Measurements from ENCODE around the gene ADSS1. TPM values are rescaled to one million over a fixed set of nuclear protein-coding genes. Genes with fewer than 3 reads are reported as not detected.

ADSS1 gene
- total RNA-seq, 5 donors from 2014 or later (not counting 1 experiment from before 2014, with no cell fraction given): 2.4 to 5.7 (median 3.5) TPM

GRCh38 chr14:104732355-104732804 is 8.4 kb downstream of the ADSS1 start:
- Histone ChIP-seq H3K9me3 (no peaks in the 10 kb centered on the region), H3K27ac (ENCODE audit: low read length) (no peak overlapping the region), H3K27me3 (replicated peaks in 1 of 2; ENCODE audit: control insufficient read depth in 2 of 2, extremely low read depth in 1 of 2, insufficient read depth in 2 of 2, low read length in 1 of 2) (peaks cover 0 to 21% of the 10 kb centered on the region in 2 experiments), H3K36me3 (ENCODE audit: control insufficient read depth in 2 of 2, extremely low read depth in 1 of 2, insufficient read depth in 1 of 2, low read length in 1 of 2) (no peaks in the 10 kb centered on the region), H3K4me1 (ENCODE audit: control insufficient read depth in 1 of 2, extremely low read depth in 1 of 2, insufficient read depth in 2 of 2, low read length in 2 of 2) (no peaks in the 10 kb centered on the region), H3K4me3 (ENCODE audit: control insufficient read depth in 1 of 2, extremely low read depth in 1 of 2, low read length in 1 of 2) (no peak overlapping the region)
- no peak for DNase-seq
- Mint-ChIP-seq H3K4me3 (no peak overlapping the region), H3K27ac (no peak overlapping the region), H3K27me3 (no peaks in the 10 kb centered on the region), H3K4me1 (no peaks in the 10 kb centered on the region), H3K36me3 (no peaks in the 10 kb centered on the region), H3K9me3 (no peaks in the 10 kb centered on the region)
- ChIA-PET POLR2A (no interaction called here), CTCF (no interaction called here)
- 71% methylated on average over 12 of the region's 14 CpGs for WGBS (ENCODE audit: insufficient coverage)
- ATAC-seq (replicated peaks in 1 of 4): no peak

- Mint-ChIP-seq H3K27me3 (no peaks in the 10 kb centered on the region), H3K4me3 (no peak overlapping the region), H3K27ac (no peak overlapping the region), H3K4me1 (no peaks in the 10 kb centered on the region), H3K36me3 (no peaks in the 10 kb centered on the region), H3K9me3 (no peaks in the 10 kb centered on the region)
- DNase-seq (no peak), ATAC-seq (replicated peaks in 1 of 4) (no peak)
- no peaks in the 10 kb centered on the region for H3K36me3 ChIP-seq (ENCODE audit: control insufficient read depth in 2 of 2, extremely low read depth in 1 of 2, insufficient read depth in 1 of 2, low read length in 1 of 2)
- H3K27me3 ChIP-seq (replicated peaks in 1 of 2; ENCODE audit: control insufficient read depth in 2 of 2, extremely low read depth in 1 of 2, insufficient read depth in 2 of 2, low read length in 1 of 2): peaks cover 0 to 21% of the 10 kb centered on the region in 2 experiments
- H3K9me3 ChIP-seq: no peaks in the 10 kb centered on the region
- POLR2A ChIA-PET: no interaction called here
- CTCF ChIA-PET: no interaction called here
- H3K27ac ChIP-seq (ENCODE audit: low read length): no peak overlapping the region
- H3K4me1 ChIP-seq (ENCODE audit: control insufficient read depth in 1 of 2, extremely low read depth in 1 of 2, insufficient read depth in 2 of 2, low read length in 2 of 2): no peaks in the 10 kb centered on the region
- WGBS (ENCODE audit: insufficient coverage): 85% methylated on average over 23 of the region's 23 CpGs
- H3K4me3 ChIP-seq (ENCODE audit: control insufficient read depth in 1 of 2, extremely low read depth in 1 of 2, low read length in 1 of 2): no peak overlapping the region
These were observed 9.1 kb downstream of the ADSS1 start for GRCh38 chr14:104732931-104733681.

- CTCF ChIA-PET: no interaction called here
- Mint-ChIP-seq H3K9me3 (no peaks in the 10 kb centered on the region), H3K27ac (no peak overlapping the region), H3K4me1 (no peaks in the 10 kb centered on the region), H3K36me3 (no peaks in the 10 kb centered on the region), H3K27me3 (no peaks in the 10 kb centered on the region), H3K4me3 (no peak overlapping the region)
- WGBS (ENCODE audit: insufficient coverage): 92% methylated on average over 4 of the region's 6 CpGs
- DNase-seq (no peak), ATAC-seq (replicated peaks in 1 of 4) (peak in 1 of 4 experiments; percentile 12)
- POLR2A ChIA-PET: no interaction called here
- H3K4me1 ChIP-seq (ENCODE audit: control insufficient read depth in 1 of 2, extremely low read depth in 1 of 2, insufficient read depth in 2 of 2, low read length in 2 of 2): no peaks in the 10 kb centered on the region
- H3K36me3 ChIP-seq (ENCODE audit: control insufficient read depth in 2 of 2, extremely low read depth in 1 of 2, insufficient read depth in 1 of 2, low read length in 1 of 2): no peaks in the 10 kb centered on the region
- peaks cover 0 to 29% of the 10 kb centered on the region in 2 experiments for H3K27me3 ChIP-seq (replicated peaks in 1 of 2; ENCODE audit: control insufficient read depth in 2 of 2, extremely low read depth in 1 of 2, insufficient read depth in 2 of 2, low read length in 1 of 2)
- no peaks in the 10 kb centered on the region for H3K9me3 ChIP-seq
- H3K4me3 ChIP-seq (ENCODE audit: control insufficient read depth in 1 of 2, extremely low read depth in 1 of 2, low read length in 1 of 2): no peak overlapping the region
- no peak overlapping the region for H3K27ac ChIP-seq (ENCODE audit: low read length)
These were observed 10.1 kb downstream of the ADSS1 start for GRCh38 chr14:104734051-104734587.

- Mint-ChIP-seq H3K9me3 (no peaks in the 10 kb centered on the region), H3K36me3 (no peaks in the 10 kb centered on the region), H3K4me3 (no peak overlapping the region), H3K4me1 (no peaks in the 10 kb centered on the region), H3K27me3 (no peaks in the 10 kb centered on the region), H3K27ac (no peak overlapping the region)
- no peak for ATAC-seq (replicated peaks in 1 of 4)
- H3K27ac ChIP-seq (ENCODE audit: low read length): no peak overlapping the region
- no peaks in the 10 kb centered on the region for H3K36me3 ChIP-seq (ENCODE audit: control insufficient read depth in 2 of 2, extremely low read depth in 1 of 2, insufficient read depth in 1 of 2, low read length in 1 of 2)
- no peaks in the 10 kb centered on the region for H3K4me1 ChIP-seq (ENCODE audit: control insufficient read depth in 1 of 2, extremely low read depth in 1 of 2, insufficient read depth in 2 of 2, low read length in 2 of 2)
- peaks cover 0 to 32% of the 10 kb centered on the region in 2 experiments for H3K27me3 ChIP-seq (replicated peaks in 1 of 2; ENCODE audit: control insufficient read depth in 2 of 2, extremely low read depth in 1 of 2, insufficient read depth in 2 of 2, low read length in 1 of 2)
- DNase-seq: no peak
- CTCF ChIA-PET: no interaction called here
- no peak overlapping the region for H3K4me3 ChIP-seq (ENCODE audit: control insufficient read depth in 1 of 2, extremely low read depth in 1 of 2, low read length in 1 of 2)
- H3K9me3 ChIP-seq: no peaks in the 10 kb centered on the region
- 85% methylated on average over 9 of the region's 9 CpGs for WGBS (ENCODE audit: insufficient coverage)
- POLR2A ChIA-PET: no interaction called here
These were observed 10.6 kb downstream of the ADSS1 start for GRCh38 chr14:104734601-104734990.

- WGBS (ENCODE audit: insufficient coverage): 86% methylated on average over 26 of the region's 31 CpGs
- Histone ChIP-seq H3K9me3 (no peaks in the 10 kb centered on the region), H3K4me1 (ENCODE audit: control insufficient read depth in 1 of 2, extremely low read depth in 1 of 2, insufficient read depth in 2 of 2, low read length in 2 of 2) (no peaks in the 10 kb centered on the region), H3K27ac (ENCODE audit: low read length) (no peak overlapping the region), H3K4me3 (ENCODE audit: control insufficient read depth in 1 of 2, extremely low read depth in 1 of 2, low read length in 1 of 2) (no peak overlapping the region), H3K27me3 (replicated peaks in 1 of 2; ENCODE audit: control insufficient read depth in 2 of 2, extremely low read depth in 1 of 2, insufficient read depth in 2 of 2, low read length in 1 of 2) (peaks cover 0 to 33% of the 10 kb centered on the region in 2 experiments), H3K36me3 (ENCODE audit: control insufficient read depth in 2 of 2, extremely low read depth in 1 of 2, insufficient read depth in 1 of 2, low read length in 1 of 2) (no peaks in the 10 kb centered on the region)
- ATAC-seq (replicated peaks in 1 of 4) (no peak), DNase-seq (no peak)
- CTCF ChIA-PET: no interaction called here
- H3K9me3 Mint-ChIP-seq: no peaks in the 10 kb centered on the region
- no peaks in the 10 kb centered on the region for H3K27me3 Mint-ChIP-seq
- no peak overlapping the region for H3K4me3 Mint-ChIP-seq
- H3K4me1 Mint-ChIP-seq: no peaks in the 10 kb centered on the region
- no peaks in the 10 kb centered on the region for H3K36me3 Mint-ChIP-seq
- POLR2A ChIA-PET: no interaction called here
- no peak overlapping the region for H3K27ac Mint-ChIP-seq
These were observed 11.2 kb downstream of the ADSS1 start for GRCh38 chr14:104734991-104735779.

GRCh38 chr14:104735830-104736642 is 12.0 kb downstream of the ADSS1 start:
- Mint-ChIP-seq H3K9me3 (no peaks in the 10 kb centered on the region), H3K4me3 (no peak overlapping the region), H3K4me1 (no peaks in the 10 kb centered on the region), H3K36me3 (no peaks in the 10 kb centered on the region), H3K27me3 (no peaks in the 10 kb centered on the region), H3K27ac (no peak overlapping the region)
- no peak overlapping the region for H3K4me3 ChIP-seq (ENCODE audit: control insufficient read depth in 1 of 2, extremely low read depth in 1 of 2, low read length in 1 of 2)
- no peaks in the 10 kb centered on the region for H3K9me3 ChIP-seq
- WGBS (ENCODE audit: insufficient coverage): 66% methylated on average over 19 of the region's 26 CpGs
- ChIA-PET POLR2A (no interaction called here), CTCF (no interaction called here)
- DNase-seq: no peak
- ATAC-seq (replicated peaks in 1 of 4): no peak
- no peaks in the 10 kb centered on the region for H3K4me1 ChIP-seq (ENCODE audit: control insufficient read depth in 1 of 2, extremely low read depth in 1 of 2, insufficient read depth in 2 of 2, low read length in 2 of 2)
- no peaks in the 10 kb centered on the region for H3K36me3 ChIP-seq (ENCODE audit: control insufficient read depth in 2 of 2, extremely low read depth in 1 of 2, insufficient read depth in 1 of 2, low read length in 1 of 2)
- H3K27me3 ChIP-seq (replicated peaks in 1 of 2; ENCODE audit: control insufficient read depth in 2 of 2, extremely low read depth in 1 of 2, insufficient read depth in 2 of 2, low read length in 1 of 2): peaks cover 0 to 33% of the 10 kb centered on the region in 2 experiments
- H3K27ac ChIP-seq (ENCODE audit: low read length): no peak overlapping the region

All from T-cell (primary cell).